Adrenal gland (tissue), 12 donors: ENCODE results near the gene MAN2C1. TPM values are rescaled to one million over a fixed set of nuclear protein-coding genes. Genes with fewer than 3 reads are reported as not detected.
A peak's percentile ranks its signal among the peaks of the same experiment; 100 is the strongest.

Source experiments
- DNase-seq, 7 donors: peaks; one replicate each; pipeline ENCODE4 v3.0.0-alpha.2; 2019 to 2020
- H3K27ac ChIP-seq, 5 donors: fragments of 200-600 bp; sonication (generic) in 4 of 5; 1 replicate in 3 of 5; 2 replicates in 2 of 5; pipeline versions ENCODE4 v1.5.1 to v1.8.0; 2016 to 2020; ENCODE audit warnings: mild to moderate bottlenecking in 1 of 5
- H3K27me3 ChIP-seq: fragments of 200-600 bp; 2 replicates; pipeline ENCODE4 v1.8.0; 2021
- H3K36me3 ChIP-seq, 2 donors: fragments of 200-600 bp; replicated peaks in 1 of 2; 1 replicate in 1 of 2; 2 replicates in 1 of 2; pipeline versions ENCODE4 v1.5.1 to v1.8.0; 2018 to 2022
- H3K4me1 ChIP-seq, 2 donors: fragments of 200-600 bp; replicated peaks in 1 of 2; 1 replicate in 1 of 2; 2 replicates in 1 of 2; pipeline versions ENCODE4 v1.5.1 to v1.8.0; 2018 to 2021
- H3K4me3 ChIP-seq, 4 donors: fragments of 200-600 bp; sonication (generic) in 3 of 4; one replicate each; pipeline ENCODE4 v1.5.1; 2016 to 2018
- H3K9me3 ChIP-seq, 3 donors: fragments of 200-600 bp; sonication (generic) in 1 of 3; replicated peaks in 1 of 3; 1 replicate in 2 of 3; 2 replicates in 1 of 3; pipeline versions ENCODE4 v1.5.1 to v1.8.0; 2016 to 2021
- POLR2A ChIP-seq, 2 donors: fragments of 450-650 bp; IDR thresholded peaks; one replicate each; pipeline ENCODE4 v1.6.1; 2017; ENCODE audit warnings: antibody characterized with exemption in 2 of 2, mild to moderate bottlenecking in 2 of 2, moderate library complexity in 1 of 2
- WGBS, 4 donors: extraction: QIAGEN DNeasy Blood & Tissue Kit in 2 of 4; methylation state at CpG; one replicate each; pipeline versions ENCODE4 v1.1.5 to v1.1.7; 2013 to 2017; 5-methylcytosine and 5-hydroxymethylcytosine counted together
- intact Hi-C, 2 donors: fragments of 100-400 bp; cut with DNase I; formaldehyde crosslinking; loops; one replicate each; pipeline versions ENCODE4 v1.14.1 to v1.15.0; 2022 to 2023
- polyA plus RNA-seq, 3 donors: library from polyadenylated mRNA; stranded (reverse); fragments of 200-250 nt in 2 of 3; fragments of 350-450 nt in 1 of 3; fragmentation: Illumina TruSeq in 1 of 3; extraction: RNeasy Lipid Tissue Mini Kit (QIAGEN cat#74804) in 1 of 3; gene quantifications; one replicate each; pipeline ENCODE4 v1.2.3, GENCODE V29; 2013 to 2014
- total RNA-seq, 9 donors: library from RNA; depleted of rRNA in 4 of 9; stranded (reverse); fragments of >200 nt in 4 of 9; fragments of 120-200 nt in 1 of 9; fragmentation: NEBNext Ultra II Directional in 1 of 9; extraction: Animal tissue kit (Norgen Biotek cat#: 25700) in 1 of 9; gene quantifications; one replicate each; pipeline versions ENCODE4 v1.1.0 to v1.2.4, GENCODE V29; 2013 to 2023
- TF ChIP-seq, protein P1 (sequence below), 6 experiments: fragments of 450-650 bp in 4 of 6; fragments of 200-600 bp in 2 of 6; sonication (generic) in 1 of 6; IDR thresholded peaks; 1 replicate in 5 of 6; 2 replicates in 1 of 6; pipeline versions ENCODE4 v1.5.1 to v1.8.0; 2016 to 2021; ENCODE audit warnings: antibody characterized with exemption in 6 of 6, mild to moderate bottlenecking in 2 of 6, moderate library complexity in 1 of 6
- donor health status: healthy with polysubstance abuse.
- donor health status: Bipolar disorder and iron deficiency.
- donor health status: DM: yes; HTN: yes; CAD: no.
- donor health status: DM: no; HTN: no; CAD: no.
- donor health status: DM: no; HTN: no; CAD: no.
- donor health status: DM: yes; HTN: yes; CAD: no.

Gene MAN2C1
- total and polyA plus RNA-seq, 12 donors, result 46.8 to 1,091 (median 251) TPM

DNA sequence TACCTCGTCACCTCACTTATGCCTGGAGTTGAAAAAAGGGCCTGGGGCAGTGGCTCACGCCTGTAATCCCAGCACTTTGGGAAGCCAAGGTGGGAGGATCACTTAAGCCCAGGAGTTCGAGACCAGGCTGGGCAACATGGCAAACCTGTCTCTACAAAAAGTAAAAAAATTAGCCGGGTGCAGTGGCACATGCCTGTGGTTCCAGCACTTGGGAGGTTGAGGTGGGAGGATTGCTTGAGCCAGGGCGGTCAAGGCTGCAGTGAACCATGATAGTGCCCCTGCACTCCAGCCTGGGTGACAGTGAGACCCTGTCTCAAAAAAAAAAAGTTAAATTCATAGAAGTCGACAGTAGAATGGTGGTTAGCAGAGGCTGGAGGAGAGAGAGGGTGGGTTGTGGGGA, 26.2 kb downstream of the MAN2C1 start:
- Histone ChIP-seq H3K4me1 (peaks cover 0 to 10% of the 10 kb centered on the region in 2 donors), H3K27me3 (no peaks in the 10 kb centered on the region), H3K9me3 (no peaks in the 10 kb centered on the region), H3K4me3 (no peak overlapping the region), H3K36me3 (peaks cover 0 to 26% of the 10 kb centered on the region in 2 donors), H3K27ac (no peak overlapping the region)
- 87 to 90% (median 89%) methylated on average over 6 of the region's 6 CpGs for WGBS, 4 donors
- no peak for TF ChIP-seq POLR2A (IDR thresholded peaks at IDR 0.05)
- TF ChIP-seq, protein P1, sequence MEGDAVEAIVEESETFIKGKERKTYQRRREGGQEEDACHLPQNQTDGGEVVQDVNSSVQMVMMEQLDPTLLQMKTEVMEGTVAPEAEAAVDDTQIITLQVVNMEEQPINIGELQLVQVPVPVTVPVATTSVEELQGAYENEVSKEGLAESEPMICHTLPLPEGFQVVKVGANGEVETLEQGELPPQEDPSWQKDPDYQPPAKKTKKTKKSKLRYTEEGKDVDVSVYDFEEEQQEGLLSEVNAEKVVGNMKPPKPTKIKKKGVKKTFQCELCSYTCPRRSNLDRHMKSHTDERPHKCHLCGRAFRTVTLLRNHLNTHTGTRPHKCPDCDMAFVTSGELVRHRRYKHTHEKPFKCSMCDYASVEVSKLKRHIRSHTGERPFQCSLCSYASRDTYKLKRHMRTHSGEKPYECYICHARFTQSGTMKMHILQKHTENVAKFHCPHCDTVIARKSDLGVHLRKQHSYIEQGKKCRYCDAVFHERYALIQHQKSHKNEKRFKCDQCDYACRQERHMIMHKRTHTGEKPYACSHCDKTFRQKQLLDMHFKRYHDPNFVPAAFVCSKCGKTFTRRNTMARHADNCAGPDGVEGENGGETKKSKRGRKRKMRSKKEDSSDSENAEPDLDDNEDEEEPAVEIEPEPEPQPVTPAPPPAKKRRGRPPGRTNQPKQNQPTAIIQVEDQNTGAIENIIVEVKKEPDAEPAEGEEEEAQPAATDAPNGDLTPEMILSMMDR (IDR thresholded peaks at IDR 0.05), result no peak
- peak in 1 of 7 donors; percentile 5 for DNase-seq
- intact Hi-C loops, result no loop called here

DNA sequence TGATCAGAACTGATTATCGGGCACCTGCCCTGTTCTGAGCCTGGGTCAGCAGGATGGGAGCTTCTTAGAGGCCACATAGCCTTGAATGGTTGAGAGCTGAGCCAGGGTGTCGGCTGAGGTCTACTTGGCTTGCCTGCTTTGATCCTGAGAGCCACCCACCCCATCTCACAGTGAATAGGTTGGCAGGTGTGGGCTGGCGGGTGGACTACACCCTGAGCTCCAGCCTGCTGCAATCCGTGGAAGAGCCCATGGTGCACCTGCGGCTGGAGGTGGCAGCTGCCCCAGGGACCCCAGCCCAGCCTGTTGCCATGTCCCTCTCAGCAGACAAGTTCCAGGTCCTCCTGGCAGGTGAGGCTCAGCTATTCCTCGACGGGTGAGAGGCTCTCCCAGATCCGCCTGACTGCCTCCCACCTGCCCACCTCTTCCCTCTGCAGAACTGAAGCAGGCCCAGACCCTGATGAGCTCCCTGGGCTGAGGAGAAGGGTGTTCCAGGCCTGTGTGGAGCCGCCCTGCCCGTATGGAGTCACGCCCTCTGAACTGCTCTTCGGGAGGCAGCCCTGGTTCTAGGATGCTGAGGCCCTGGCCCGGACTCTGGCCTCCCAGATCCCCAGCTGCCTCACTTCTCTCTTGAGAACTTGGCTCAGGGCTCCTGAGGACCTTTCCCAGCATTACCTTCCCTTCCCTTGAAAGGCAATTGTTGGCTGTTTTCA, 28.7 kb downstream of the MAN2C1 start:
- no peak overlapping the region for H3K4me3 ChIP-seq
- H3K9me3 ChIP-seq, result no peaks in the 10 kb centered on the region
- peak in 1 of 7 donors; percentile 16 for DNase-seq
- intact Hi-C loops, result no loop called here
- 90 to 94% (median 91%) methylated on average over 10 to 13 of the region's 13 CpGs for WGBS, 4 donors
- H3K36me3 ChIP-seq, result peaks cover 0 to 26% of the 10 kb centered on the region in 2 donors
- H3K27me3 ChIP-seq, result no peaks in the 10 kb centered on the region
- TF ChIP-seq POLR2A (IDR thresholded peaks at IDR 0.05), result no peak
- H3K27ac ChIP-seq, result no peak overlapping the region
- H3K4me1 ChIP-seq, result peaks cover 4 to 12% of the 10 kb centered on the region in 2 donors

DNA sequence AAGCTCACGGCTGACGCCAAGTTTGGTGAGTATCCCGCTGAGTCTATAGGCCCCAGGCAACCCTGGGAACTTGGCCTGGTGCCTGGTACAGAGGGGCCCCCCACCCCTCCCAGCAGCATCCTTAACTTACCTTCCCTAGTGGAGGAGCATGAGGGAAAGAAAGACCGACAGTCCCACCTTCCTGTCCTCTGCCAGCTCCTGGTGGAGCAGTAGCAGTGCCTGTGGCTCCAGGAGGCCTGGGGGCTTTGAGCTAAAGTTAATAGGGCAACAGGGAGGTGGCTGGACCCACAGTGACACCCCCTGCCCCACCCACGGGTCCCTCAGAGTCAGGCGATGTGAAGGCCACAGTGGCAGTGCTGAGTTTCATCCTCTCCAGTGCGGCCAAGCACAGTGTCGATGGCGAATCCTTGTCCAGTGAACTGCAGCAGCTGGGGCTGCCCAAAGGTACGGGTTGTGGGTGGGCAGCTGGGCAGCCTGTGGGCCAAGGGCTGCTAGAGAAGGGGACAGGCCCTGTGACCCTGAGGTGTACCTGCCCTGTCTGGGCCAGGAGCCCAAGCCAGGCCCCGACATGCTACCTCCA, 29.7 kb downstream of the MAN2C1 start:
- intact Hi-C loops, result no loop called here

DNA sequence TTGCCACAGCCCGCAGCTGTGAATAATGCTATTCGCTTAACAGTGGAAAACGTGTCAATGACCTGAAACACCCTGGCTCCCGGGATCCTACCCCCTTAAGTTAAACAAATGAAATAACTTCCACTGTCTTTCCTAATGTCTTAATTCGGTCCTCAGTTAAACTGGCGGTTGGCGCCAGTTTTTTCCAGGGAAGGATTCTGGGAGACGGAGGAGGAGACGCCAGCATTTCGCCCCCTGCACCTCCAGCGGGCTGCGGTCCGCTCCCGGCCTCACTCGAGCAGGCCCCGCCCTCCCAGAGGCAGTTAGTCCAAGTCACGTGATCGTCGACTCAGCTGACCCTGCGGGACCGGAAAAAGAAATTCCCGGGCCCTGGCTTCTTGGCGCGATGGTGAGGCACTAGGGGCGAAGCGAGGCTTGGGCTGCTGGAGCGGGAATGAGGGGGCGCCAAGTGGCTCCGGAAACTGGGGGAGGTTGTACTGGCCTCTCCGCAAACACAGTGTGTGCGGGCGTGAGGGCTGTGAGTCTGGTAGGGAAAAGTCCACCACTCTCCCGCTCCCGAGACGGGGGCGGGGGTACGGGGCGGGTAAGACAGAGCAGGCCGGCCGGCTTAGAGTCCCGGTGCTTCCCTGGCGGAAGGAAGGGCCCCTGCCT, 32.6 kb downstream of the MAN2C1 start, which contains the start of gene COMMD4:
Gene COMMD4, plus strand, starts transcription at position 359 of the 651 bp plus-strand sequence. Its CDS starts 27 bp downstream, at position 386.
- H3K27ac ChIP-seq, result peak within 1 kb of the TSS in 3 of 5 donors; percentile 32 to 78 (median 64)
- peak; percentile 95 to 99 (median 98) for DNase-seq
- H3K27me3 ChIP-seq, result no peaks in the 10 kb centered on the region
- peak within 1 kb of the TSS; percentile 4 to 83 (median 44) for H3K4me3 ChIP-seq
- 0 to 1% (median 0%) methylated on average over 21 to 42 of the region's 42 CpGs for WGBS, 4 donors
- TF ChIP-seq, protein P1 (IDR thresholded peaks at IDR 0.05), result peak in 1 of 6 experiments; percentile 11
- TF ChIP-seq POLR2A (IDR thresholded peaks at IDR 0.05), result peak; percentile 36 to 52
- intact Hi-C loops, result no loop called here
- peaks cover 0 to 22% of the 10 kb centered on the region in 2 donors for H3K36me3 ChIP-seq
- H3K9me3 ChIP-seq, result no peaks in the 10 kb centered on the region
- H3K4me1 ChIP-seq, result peaks cover 4 to 12% of the 10 kb centered on the region in 2 donors

More for the DNA sequence above, 29.7 kb downstream of the MAN2C1 start:
- no peaks in the 10 kb centered on the region for H3K9me3 ChIP-seq
- H3K36me3 ChIP-seq, result peaks cover 0 to 26% of the 10 kb centered on the region in 2 donors
- H3K27ac ChIP-seq, result no peak overlapping the region
- no peaks in the 10 kb centered on the region for H3K27me3 ChIP-seq
- no peak for DNase-seq
- peaks cover 4 to 12% of the 10 kb centered on the region in 2 donors for H3K4me1 ChIP-seq
- H3K4me3 ChIP-seq, result no peak overlapping the region
- 83 to 92% (median 90%) methylated on average over 2 to 11 of the region's 11 CpGs for WGBS, 4 donors
- TF ChIP-seq, protein P1 (IDR thresholded peaks at IDR 0.05), result no peak
- TF ChIP-seq POLR2A (IDR thresholded peaks at IDR 0.05), result no peak
